Stimulated activated CD8-positive, alpha-beta memory T cell treated with anti-CD3 and anti-CD28 coated beads, Interleukin-15, amount 100 ng/mL, for 48 hours (primary cell): ENCODE measurements around the gene PRKCSH.
"Not testable (repeated sequence)": the region's sequence is repeated elsewhere in the genome, so short reads cannot be mapped to it uniquely, and the experiment has no call there.

Experiments
- DNase-seq, 2 donors: peaks; one replicate each; pipeline ENCODE4 v3.0.0-alpha.2; 2020; ENCODE audit warnings: low read depth in 2 of 2

Gene PRKCSH

DNA sequence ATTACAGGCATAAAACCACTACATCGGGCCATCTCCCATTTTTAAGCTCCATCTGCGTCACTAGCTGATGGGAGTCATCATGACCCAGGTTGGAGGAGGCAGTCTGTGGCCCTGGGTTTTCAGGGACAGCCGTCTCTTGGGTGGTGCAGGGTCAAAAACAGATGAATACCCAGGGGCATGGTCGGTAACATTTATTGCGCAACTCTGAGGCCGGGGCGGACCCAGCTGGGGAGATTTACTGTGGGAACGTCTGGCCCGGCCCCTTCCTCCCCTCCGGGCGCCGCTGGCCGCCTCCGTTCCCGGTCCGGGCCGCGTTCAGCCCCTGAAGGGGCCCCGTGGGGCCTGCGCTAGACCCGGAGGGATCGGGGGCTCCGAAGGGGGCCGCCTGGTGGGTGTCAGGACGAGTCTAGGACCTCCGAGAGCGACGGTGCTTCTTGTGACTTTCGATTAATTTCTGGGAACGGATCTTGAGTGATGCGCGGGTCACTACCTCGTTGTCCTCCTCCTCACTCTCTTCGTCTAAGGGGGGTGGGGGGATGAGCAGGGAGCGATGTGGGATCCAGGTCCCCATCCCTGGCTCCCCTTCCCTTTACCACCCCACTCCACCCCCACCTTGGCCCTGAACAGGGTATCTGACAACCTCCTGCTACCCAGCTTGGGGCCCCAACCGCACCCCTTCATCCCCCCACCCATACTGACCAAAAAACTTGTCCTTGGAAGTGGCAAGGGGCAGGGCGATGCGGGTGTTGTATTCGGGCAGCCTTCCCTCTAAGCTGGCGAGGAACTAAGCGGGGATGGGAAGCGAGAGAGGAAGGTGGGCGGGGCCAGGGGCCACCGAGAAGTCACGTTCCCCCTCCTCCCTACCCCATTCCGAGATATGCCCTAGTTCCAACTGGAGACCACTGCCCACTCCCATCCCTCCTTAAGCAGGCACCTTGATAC is 14.7 kb upstream of the PRKCSH start:
- no peak for DNase-seq

DNA sequence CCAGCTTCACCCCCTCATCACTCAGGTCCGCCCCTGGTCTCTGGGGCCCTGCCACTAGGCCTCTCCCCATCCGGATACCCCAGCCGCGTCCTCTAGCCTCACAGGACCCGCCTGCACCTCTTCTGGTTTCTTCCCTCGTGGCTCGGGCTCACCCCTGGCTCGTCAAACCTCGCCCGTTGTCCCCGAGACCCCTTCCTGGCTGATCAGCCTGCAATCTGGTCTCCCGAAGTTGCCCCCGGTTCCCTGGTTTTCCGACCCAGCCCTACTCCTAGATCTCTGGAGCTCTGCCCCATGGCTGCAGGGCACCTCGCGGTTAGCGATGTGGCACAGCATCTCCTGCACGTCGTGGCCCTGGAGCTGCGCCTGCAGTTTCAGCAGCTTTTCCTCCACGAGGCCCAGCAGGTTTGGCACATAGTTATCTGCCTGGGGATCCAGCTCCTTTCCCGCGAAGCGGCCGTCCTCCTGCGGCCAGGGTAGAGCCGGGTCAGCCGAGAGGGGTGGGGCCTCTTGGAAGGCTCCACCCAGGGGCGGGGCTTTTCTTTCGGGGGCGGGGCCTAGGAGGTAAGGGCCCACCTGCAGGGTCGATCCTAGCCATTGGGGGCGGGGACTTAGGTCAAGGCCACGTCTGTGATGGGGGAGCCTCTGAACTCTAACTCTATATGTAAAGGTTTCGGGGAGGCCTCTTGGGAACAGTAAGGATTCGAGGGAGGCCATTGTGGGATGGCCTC is 13.9 kb upstream of the PRKCSH start:
- peak in 1 of 2 donors; percentile 34 for DNase-seq

DNA sequence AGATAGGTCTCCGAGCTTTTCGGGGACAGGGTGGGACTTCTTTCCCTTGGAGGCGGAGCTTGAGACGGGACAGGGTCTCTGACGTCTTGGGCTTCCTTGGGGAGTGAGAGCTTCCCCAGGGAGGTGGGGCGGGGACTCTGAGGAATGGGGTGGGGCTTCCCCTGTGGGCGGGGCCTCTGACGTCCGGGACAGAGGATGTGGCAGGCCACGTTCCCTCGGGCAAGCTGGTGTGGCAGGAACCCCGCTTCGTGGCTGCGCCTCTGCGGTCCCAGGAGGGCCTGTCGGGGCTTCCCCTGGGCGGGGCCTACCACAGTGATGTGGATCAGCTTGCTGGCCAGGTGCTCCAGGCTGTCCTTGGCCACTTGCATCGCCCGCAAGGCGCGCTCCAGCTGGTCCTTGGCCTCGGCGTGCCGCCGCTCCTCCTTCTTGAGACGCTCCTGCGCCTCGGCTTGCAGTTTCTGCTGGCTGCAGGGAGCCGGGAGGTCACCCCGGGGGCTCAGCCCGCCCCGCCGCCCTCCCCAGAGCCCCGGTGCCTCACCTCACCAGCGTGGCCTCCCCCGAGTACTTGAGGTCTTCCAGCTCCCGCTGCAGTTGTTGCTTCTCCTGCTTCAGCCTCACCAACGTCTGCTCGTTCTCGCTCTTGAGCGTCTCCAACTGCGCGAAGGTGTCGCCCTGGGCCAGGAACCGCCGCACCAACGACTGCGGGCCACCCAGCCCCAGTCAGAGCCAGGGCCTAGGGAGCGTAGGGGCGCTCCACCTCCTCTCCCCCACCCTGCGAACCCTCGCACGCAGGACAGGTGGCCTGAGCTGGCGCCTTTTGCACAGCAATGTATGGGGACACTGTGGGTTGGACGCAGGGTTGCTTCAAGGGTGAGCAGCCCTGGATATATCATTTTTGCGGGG is 13.0 kb upstream of the PRKCSH start:
- peak; percentile 62 to 69 for DNase-seq

DNA sequence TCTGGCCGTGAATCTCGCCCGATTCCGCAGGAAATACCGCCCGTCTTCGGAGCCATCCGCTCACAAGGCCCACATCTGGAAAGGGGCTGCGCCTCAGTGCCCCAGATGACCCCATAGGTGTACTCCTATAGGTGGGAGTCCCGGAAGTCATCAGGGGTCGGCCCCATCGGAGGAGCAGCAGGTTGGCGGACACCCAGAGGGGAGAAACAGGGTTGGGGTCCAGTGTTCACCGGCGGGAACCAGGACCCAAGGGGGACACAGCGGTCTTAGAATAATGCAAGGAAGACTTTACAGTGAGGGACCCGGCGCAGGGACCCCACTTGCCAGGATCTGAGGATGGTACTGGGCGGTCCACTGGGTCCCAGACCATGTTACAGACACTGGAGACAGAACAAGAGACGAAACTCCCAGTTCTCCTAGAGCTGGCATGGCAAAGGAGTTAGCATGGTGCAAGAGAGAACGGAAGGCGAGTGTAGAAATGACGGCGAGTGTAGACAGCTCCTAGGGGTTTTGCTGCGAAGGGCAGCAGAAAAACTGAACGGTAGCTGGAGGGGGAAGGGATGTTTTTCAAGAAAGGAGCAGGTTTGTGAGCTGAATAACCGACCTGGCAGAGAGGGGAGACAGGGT is 12.2 kb upstream of the PRKCSH start:
- no peak for DNase-seq

DNA sequence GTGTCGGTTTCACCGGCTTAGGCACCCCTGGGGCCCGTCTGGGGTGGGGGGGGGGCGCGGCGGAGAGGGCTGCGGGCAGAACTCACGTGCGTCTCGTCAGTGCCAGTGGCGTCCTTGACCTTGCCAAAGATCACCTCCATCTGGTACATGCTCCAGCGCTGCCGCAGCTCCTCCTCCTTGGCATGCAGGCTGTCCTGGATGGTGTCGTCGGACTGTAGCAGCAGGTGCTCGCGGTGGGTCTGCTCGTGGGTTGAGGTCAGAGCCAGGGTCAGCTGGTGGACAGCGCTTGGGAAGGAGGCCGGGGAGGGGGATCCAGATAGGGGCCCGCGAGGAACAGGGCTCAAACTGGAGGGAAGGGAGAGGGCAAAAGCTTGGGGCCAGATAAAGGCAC is 11.6 kb upstream of the PRKCSH start:
- no peak for DNase-seq

DNA sequence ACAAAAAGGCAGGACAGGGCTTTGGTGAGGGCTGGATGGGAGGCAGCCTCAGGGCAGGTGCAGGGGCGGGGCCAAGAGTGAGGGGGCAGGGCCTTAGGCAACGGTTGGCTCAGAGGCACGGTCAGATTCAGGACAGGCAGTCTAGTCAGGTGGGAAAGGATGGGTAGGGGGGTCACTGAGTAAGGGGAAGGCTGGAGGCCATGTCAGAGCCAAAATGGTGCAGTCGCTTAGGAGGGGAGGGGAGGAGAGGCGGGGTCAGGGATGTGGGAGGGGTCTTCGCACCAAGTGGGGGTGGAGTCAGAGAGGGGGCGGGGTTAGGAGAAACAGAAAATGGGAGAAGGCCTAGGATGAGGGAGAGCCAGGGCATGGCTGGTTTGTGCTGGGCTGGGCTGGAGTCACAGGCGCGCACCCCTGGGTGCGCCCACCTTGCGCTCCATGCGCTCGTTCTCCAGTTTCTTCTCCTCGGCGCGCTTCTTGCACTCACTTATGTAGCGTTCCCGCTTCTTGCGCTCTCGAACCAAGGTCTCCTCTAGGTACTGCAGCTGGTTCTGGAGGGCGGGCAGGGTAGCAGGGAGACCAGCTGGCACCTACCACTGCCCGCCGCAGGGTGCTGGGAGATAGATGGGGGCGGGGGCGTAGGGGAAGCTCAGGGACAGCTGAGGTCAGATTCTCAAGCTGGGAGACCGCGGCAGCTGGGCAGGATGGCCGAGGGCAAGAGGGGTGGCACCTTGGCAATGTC is 9.5 kb upstream of the PRKCSH start:
- DNase-seq: no peak

DNA sequence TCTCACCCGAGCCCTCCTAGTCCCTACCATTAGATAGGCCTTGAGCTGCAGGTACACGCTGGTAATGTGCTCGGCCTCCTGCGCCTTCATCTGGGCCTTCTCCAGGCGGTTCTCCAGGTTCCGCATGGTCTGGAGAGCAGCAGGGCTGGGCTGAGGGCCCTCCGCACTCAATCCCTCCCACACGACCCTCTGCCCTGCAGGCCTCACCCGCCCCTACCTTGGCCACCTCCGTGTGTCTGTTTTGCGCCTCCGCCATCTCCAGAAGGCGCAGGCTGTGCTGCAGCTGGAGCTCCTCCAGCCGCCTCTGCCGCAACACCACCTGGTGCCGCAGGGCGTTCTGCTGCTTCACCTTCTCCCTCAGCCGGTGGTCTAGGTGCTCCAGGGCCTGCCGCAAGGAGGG is 8.8 kb upstream of the PRKCSH start:
- no peak for DNase-seq

DNA sequence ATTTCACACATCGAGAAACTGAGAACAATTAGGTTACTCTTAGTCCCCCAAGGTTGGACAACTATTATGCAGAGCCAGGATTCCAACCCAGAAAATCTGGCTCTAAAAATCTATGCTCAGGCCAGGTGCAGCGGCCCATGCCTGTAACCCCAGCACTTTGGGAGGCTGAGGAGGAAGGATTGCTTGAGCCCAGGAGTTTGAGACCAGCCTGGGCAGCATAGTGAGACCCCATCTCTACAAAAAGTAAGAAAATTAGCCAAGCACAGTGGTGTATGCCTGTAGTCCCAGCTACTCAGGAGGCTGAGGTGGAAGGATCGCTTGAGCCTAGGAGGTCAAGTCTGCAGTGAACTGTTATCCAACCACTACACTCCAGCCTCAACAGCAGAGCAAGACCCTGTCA is 1.9 kb upstream of the PRKCSH start:
- not testable (repeated sequence) for DNase-seq

DNA sequence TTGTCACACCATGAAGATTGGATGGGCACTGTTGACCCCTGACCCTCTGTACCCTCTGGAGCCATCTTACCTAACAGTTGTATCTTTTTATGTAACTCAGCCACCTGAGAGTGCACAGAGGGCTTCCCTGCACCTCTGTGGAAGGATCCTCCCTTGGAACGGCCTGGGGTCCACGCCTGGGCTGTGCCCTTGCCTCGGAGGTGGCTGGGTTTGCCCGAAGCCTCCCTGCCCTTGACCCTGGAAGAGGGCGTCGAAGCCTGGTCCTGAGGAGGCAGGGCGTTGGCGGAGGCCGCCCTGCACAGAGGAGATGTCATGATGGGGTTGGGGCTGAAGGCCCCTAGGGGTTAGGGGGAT is 755 bp upstream of the PRKCSH start:
- DNase-seq: no peak

DNA sequence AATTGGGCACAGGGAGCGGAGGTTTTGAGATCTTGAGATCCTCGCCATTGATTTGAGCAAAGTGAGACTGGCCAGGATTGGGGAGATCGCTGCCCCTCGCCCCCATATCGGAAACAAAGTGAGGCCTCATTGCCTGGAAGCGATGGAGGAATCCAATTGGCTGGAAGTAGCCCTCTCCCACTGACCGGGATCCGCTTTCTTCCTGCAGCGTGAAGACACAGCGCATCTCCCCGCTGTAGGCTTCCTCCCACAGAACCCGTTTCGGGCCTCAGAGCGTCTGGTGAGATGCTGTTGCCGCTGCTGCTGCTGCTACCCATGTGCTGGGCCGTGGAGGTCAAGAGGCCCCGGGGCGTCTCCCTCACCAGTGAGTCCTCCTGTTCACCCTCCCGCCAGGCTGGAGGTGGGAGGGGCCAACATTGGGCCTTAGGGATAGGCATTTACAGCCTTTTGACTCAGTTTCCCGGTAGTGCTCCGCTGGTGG is 438 bp downstream of the PRKCSH start:
- no peak for DNase-seq

DNA sequence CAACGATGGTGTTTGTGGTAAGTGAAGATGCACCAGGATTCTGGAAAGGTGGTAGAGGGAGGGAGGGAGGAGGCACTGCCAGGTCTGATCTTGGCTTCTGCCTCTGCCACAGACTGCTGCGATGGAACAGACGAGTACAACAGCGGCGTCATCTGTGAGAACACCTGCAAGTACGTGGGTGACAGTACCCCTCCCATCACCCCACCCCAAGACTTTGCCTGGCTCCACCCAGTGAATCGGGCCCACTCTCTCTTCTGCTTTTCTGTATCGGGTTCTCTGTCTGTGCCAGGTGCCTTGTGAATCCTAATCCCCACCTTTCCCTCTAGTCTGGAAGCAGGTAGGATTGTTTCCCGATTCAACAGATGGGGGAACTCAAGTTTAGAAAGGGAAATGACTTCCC is 2.5 kb downstream of the PRKCSH start:
- DNase-seq: no peak

DNA sequence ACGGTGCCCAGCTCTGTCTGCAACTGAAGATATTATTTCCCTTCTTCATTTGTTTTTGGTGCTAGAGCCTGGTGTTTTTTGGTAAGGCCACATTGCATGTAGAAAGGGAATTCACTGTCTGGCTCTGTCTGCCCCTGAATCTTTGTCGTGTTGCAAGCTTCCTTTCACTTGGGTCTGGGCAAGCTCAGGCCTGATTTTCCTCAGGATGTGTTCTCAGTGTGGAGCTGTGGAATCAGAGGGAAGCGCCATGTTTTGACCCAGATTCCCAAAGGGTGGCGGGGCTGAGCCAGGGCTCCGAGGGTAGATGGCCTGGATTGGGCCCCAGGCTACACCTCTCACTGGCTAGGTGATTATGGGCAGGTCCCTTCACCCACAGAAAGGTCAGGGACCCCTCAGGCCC is 8.6 kb downstream of the PRKCSH start:
- no peak for DNase-seq

DNA sequence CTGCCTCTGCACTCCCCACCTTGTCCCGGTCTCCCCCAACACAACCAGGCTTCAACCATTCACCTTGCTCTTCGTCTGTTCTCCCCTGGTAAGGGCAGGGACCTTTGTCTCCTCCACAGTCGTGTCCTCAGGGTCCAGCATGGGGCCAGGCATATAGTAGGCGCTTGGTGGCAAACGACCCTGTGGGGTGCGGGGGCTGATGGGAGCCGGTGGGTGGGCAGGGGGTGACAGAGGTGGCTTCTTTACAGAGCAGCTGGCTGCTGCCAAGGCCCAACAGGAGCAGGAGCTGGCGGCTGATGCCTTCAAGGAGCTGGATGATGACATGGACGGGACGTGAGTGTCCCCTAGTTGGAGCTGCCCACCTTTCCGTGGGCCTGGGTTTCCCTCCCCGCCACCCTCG is 9.7 kb downstream of the PRKCSH start:
- no peak for DNase-seq

DNA sequence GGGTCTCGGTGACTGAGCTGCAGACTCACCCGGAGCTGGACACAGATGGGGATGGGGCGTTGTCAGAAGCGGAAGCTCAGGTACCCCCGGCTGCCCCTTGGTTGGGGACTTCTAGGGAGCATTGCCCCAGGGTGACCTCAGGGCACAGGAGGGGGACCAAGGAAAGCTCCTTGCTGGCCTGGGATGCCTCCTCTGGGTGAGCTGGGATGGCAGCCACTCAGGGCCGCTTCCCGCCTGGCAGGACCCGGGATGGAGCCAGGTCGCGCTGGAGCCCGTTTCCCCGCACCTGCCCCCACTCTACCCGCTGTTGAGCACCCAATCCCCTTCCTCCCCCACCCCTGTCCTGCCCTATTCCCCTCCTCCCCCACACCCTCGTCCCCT is 10.8 kb downstream of the PRKCSH start:
- DNase-seq: no peak

DNA sequence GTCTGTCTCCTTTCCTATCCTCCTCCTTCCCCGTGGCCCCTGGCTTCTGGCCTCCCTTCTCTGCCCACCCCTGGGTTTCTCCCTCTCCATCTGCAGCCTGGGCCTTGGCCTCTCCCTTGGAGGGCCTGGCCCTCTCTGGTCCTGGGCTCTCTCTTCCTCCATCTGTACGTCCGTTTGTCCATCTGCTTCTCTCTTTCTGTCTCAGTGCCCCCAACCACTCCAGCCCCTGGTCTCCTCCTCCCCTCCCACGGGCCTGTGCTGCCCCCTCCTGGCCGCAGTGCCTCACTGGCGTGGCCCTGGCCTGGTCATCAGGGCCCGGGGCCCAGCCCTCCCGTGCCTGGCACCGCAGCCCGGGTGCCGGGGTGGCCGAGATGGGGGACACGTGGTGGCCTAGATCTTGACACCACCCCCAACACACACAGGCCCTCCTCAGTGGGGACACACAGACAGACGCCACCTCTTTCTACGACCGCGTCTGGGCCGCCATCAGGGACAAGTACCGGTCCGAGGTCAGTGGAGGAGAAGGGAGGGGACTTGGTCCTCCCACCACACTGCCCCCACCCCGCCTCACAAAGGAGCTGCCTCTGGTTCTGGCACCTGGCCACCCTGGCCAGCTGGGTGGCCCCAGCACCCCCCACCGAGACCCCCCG is 11.3 kb downstream of the PRKCSH start:
- DNase-seq: no peak

DNA sequence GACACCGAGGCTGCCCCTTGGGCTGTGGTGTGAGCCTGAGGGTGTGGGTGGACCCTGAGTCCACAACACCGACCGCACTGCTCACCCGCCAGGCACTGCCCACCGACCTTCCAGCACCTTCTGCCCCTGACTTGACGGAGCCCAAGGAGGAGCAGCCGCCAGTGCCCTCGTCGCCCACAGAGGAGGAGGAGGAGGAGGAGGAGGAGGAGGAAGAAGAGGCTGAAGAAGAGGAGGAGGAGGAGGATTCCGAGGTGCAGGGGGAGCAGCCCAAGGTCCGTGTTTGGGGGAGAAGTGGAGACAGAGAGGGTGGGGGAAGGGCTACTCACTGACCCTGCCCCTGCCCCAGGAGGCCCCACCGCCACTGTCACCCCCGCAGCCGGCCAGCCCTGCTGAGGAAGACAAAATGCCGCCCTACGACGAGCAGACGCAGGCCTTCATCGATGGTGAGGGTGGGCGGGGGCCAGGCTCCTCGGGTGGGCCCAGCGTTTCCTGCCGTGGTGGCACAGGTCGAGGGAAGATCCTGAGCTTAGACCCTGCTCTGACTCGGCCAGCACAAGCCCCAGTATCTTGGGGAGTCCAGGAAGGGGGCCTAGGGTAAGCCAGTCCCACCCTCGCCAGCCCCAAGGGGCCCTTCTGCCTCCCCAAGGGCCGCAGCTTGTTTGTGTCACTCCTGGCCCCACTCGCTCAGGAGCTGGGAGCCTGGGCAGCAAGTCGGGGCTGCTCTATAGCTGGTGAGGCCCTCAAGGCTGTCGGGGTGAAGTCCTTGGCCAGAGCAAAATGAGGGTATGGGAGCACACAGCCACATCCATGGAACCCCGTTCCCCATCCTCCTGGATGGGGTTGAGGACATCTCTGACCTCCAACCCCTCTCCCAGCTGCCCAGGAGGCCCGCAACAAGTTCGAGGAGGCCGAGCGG is 12.2 kb downstream of the PRKCSH start:
- no peak for DNase-seq

DNA sequence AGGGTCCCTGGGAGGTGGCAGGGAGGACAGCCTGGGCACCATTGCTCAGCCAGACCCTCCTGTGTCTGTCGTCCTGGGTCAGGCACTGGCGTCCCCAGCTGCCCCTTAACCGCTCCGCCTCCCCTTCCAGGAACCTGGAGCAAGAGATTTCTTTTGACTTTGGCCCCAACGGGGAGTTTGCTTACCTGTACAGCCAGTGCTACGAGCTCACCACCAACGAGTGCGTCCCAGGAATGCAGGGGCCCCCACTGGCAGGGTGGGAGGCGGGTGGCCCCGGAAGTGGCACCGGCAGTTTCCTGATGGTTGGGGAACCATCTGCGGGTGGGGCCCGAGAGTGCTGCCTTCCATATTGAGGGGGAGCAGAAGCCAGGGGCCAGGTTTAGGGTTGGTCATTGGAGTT is 13.0 kb downstream of the PRKCSH start:
- DNase-seq: no peak

DNA sequence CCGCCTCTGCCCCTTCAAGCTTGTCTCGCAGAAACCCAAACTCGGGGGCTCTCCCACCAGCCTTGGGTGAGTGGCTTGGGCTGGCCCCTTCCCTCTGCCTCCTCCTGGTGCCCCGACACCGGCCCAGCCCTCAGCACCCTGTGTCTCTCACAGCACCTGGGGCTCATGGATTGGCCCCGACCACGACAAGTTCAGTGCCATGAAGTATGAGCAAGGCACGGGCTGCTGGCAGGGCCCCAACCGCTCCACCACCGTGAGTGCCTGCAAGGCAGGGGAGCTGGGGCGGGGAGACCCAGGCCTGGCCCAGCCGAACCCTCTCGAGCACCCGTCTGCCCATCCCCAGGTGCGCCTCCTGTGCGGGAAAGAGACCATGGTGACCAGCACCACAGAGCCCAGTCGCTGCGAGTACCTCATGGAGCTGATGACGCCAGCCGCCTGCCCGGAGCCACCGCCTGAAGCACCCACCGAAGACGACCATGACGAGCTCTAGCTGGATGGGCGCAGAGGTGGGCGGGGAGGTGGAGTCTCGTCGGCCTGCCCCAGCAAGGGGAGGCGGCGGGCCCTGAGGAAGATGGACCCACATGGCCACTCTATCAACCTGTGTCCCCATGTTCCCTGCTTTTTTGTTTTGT is 13.6 kb downstream of the PRKCSH start:
- no peak for DNase-seq
